GM20000 (cell line): ENCODE results near the gene ARMC9.
"Not testable (repeated sequence)": the region's sequence is repeated elsewhere in the genome, so short reads cannot be mapped to it uniquely, and the experiment has no call there.

Source experiments
- DNase-seq: peaks from one replicate; pipeline ENCODE4 v3.0.0; 2012; ENCODE audit warnings: low spot score
- TF ChIP-seq, protein P1 (sequence below): IDR thresholded peaks from 2 replicates; pipeline ENCODE4 v1.5.1; 2012; ENCODE audit warnings: mild to moderate bottlenecking, control low read depth; ENCODE audit errors: extremely low read depth, missing control alignments

Gene ARMC9

DNA sequence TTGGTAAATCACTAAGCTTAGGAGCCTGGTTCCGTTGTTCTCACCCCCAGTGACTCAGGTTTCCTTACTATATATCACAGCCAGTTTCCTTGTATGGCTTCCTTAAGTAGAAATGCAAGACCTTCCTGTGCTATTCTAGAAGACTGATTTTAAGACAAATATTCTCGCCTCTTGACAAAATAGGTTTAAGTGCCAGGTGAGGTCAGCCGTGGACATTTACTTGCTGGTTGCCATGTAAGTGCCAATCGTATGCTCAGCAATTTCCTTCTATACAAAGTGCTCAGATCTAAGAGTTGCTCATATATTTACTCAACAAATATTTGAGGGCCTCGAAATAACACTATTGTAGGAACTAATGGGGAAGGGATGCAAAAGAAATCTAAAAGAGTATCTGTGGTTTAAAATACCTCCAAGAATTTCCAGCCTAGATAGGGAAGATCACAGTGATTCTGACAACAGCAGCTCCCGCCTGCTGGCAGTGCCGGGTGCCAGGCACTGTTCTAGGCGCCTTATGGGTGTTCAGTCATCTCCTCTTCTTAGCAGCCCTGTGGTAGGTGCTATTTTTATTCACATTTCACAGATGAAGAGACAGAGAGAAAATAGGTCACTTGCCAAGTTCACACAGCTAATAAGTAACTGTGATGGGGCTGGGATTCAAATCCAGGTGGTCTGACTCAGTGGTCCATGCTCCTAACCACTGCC lies 101.7 kb downstream of the ARMC9 start:
- TF ChIP-seq, protein P1, sequence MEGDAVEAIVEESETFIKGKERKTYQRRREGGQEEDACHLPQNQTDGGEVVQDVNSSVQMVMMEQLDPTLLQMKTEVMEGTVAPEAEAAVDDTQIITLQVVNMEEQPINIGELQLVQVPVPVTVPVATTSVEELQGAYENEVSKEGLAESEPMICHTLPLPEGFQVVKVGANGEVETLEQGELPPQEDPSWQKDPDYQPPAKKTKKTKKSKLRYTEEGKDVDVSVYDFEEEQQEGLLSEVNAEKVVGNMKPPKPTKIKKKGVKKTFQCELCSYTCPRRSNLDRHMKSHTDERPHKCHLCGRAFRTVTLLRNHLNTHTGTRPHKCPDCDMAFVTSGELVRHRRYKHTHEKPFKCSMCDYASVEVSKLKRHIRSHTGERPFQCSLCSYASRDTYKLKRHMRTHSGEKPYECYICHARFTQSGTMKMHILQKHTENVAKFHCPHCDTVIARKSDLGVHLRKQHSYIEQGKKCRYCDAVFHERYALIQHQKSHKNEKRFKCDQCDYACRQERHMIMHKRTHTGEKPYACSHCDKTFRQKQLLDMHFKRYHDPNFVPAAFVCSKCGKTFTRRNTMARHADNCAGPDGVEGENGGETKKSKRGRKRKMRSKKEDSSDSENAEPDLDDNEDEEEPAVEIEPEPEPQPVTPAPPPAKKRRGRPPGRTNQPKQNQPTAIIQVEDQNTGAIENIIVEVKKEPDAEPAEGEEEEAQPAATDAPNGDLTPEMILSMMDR = no peak
- no peak for DNase-seq

DNA sequence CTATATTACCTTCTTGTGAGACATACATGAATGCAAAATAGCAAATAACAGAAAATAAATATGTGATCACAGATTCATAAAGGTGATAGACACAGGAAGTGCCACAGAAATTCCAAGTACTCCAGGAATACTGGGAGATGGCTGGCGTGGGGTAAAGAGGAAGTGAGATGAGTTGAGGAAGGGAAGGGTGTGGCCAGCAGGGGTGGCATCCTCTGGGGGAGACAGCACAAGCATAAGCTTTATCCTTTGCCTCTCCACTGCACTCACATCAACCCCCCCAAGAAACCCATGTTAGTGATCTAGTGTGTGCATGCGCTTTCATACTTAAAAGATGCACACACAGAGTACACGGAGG lies 102.3 kb downstream of the ARMC9 start:
- no peak for DNase-seq
- TF ChIP-seq, protein P1 = no peak

DNA sequence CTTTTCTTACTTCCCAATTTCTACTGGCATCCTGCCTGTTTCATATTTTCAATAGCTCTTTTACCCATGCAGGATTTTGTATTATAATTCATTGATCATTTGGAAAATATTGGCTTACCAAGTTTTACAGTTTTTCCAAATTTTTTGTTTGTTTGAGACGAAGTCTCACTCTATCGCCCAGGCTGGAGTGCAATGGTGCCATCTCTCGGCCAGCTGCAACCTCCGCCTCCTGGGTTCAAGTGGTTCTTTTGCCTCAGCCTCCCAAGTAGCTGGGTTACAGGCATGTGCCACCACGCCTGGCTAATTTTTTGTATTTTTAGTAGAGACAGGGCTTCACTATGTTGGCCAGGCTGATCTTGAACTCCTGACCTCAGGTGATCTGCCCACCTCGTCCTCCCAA lies 105.8 kb downstream of the ARMC9 start:
- DNase-seq = not testable (repeated sequence)

DNA sequence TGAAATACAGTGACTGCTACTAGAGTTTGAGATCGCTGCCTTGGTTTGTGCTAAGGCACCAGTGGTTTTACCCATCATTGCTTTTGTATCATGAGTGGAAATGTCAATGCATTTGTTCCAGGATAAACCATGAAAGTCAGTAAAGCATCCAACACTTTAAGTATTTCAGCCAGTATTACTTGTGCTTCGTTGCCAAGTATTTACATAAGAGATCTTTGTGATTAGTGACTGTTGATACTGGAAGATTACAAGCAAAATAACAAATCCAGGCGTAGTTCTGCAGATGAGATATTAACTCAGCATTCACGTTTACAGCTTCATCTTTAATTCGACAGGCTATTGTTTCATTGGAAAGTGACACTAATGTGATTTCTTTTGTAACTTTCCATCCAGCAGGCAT lies 106.8 kb downstream of the ARMC9 start:
- DNase-seq = no peak
- TF ChIP-seq, protein P1 = no peak

DNA sequence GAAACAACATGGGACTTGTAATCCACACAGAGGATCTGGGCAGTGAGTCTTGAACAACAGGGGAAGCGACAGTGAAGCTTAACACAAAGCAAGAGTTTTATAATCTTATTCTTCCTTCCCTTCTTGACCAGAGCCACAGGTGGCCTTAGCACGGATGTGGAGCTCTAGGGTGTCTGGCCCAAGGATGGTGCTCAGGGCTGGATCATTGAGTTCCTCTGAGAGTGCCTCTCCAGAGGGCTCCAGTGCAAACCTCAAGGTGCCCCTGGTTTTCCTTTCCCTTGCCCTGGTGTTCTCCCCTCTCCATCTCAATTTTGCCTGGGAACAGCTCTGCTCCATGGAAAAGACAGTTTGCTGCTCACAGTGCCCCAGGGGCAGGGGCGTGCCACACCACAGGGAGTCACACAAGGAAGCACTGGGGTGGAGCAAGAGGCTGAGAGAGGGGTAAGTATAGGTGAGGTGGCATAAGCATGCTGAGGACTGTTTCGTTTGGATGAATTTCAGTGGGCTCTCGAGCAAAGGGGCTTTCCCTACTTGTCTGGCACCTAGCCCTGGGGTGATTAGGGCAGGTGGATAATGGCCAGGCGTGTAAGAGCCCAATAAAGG lies 108.5 kb downstream of the ARMC9 start:
- DNase-seq = no peak
- TF ChIP-seq, protein P1 = no peak

DNA sequence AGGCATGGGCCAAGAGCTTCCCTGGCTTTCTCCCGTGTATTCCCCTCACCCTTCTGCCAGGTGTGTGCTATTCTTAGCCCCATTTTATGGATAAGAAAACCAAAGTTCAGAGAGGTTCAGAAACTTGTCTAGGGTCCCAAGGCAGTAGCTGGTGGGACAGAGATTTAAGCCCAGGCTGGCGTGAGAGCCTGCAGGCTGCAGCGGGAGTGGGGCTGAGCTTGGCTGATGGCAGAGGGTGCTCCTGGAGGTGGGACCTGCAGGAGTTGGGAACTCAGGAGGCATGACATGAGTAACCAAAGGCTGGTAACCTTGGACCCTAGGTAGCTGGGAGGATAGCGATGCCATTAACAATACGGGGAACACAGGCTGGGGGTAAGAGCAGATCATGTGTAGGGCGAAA lies 109.8 kb downstream of the ARMC9 start:
- DNase-seq = no peak
- TF ChIP-seq, protein P1 = no peak

DNA sequence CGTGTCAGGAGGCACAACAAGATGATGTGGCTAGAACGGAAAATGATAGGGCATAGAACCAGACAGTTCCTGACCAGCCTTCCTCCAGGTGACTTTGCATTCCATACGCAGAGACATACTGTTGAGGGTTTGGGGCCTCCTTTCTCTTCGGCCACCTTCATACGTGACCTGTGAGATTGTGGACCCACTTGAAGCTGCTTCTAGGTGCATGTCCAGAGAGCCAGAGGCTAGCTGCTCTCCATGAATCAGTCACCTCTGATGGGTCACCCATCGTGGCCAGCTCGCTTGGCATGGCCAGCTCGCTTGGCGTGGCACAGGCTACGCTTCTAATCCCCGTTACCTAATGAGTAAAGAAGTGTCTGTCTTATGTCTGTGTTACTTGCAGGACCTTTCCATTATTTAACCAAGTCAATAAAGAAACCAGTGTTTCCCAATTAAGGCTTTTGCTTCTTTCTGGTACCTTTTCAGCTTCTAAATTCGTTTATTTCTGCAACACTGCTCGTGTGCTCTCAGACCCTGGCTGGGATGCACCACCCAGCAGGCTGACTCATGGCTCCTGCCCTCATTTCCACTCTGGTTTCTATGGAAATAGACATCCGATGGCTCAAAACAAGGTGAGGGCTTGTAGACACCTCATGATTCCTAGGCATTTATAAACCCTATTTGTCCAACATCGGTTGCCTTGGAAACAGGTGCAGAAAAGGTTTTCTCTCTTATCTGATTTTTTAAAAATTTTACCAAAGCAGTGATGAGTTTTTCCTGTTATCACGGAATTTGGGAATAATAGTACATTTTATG lies 110.4 kb downstream of the ARMC9 start:
- TF ChIP-seq, protein P1 = no peak

More for the DNA sequence above, 110.4 kb downstream of the ARMC9 start:
- DNase-seq = no peak
